Measurements from ENCODE around the gene UBE2J2.

DNA sequence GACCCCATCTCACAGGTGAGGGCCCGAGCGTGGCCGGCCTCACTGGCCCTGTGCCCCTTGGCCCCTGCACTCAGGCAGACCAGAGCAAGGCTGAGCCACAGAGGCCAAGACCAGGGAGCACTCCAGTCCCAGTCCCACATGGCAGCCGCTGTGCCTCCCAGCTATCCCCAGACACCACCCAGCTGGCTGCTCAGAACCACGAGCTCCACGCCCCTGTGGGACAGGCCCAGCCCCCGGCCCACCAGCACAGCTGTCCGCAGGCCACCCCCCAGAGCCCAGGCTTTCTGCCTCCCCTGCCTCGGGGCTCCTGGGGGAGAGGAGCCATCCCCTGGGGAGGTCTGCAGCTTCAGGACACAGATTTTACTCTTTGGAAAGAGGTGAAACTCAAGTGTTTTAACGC, 18.0 kb downstream of the UBE2J2 start:
- no peak for TF ChIP-seq POLR2AphosphoS5 (IDR thresholded peaks at IDR 0.05; ENCODE audit: borderline replicate concordance, low read depth, low read length)
- TF ChIP-seq EZH2 (IDR thresholded peaks at IDR 0.05) = no peak
- no peak for TF ChIP-seq FOXP2 (optimal IDR thresholded peaks at IDR 0.05; ENCODE audit: control extremely low read depth, extremely low read length, insufficient read depth)
